Endothelial cell of umbilical vein (primary cell): ENCODE measurements around the gene RCVRN. TPM values are rescaled to one million over a fixed set of nuclear protein-coding genes. Genes with fewer than 3 reads are reported as not detected.

Source experiments
- BruUV-seq: library from RNA; stranded (reverse); fragments of 400-500 nt; replicated peaks from 2 replicates; lab custom pipeline; 2021; lab: Mats Ljungman, UMichigan
- CTCF ChIA-PET: fragments of 300-600, 350-600 bp; sonication (Branson Sonifier 250); formaldehyde crosslinking; loops from one replicate; lab custom pipeline; 2021; ENCODE audit warnings: antibody characterized with exemption, inconsistent platforms; lab: Charles Lee
- POLR2A ChIA-PET: fragments of 300-600, 350-600 bp; sonication (Branson Sonifier 250); formaldehyde crosslinking; loops from one replicate; lab custom pipeline; 2021; ENCODE audit warnings: antibody characterized with exemption, inconsistent platforms; lab: Charles Lee
- DNase-seq: peaks from one replicate; pipeline ENCODE4 v3.0.0-alpha.2; 2011; ENCODE audit warnings: low read depth, low spot score
- FAIRE-seq: peaks from 2 replicates; lab custom pipeline; 2011; peaks lifted over from hg19 to GRCh38; lab: Jason Lieb, UNC
- H2AFZ ChIP-seq: 2 replicates; pipeline ENCODE4 v1.6.0; 2012; ENCODE audit warnings: low read depth, low read length, control low read depth, inconsistent platforms
- H3K27ac ChIP-seq: 2 replicates; pipeline ENCODE4 v1.5.1; 2011; ENCODE audit warnings: low read depth, mild to moderate bottlenecking, control low read depth, low read length, moderate library complexity; ENCODE audit not compliant: insufficient read depth
- H3K27me3 ChIP-seq, 2 experiments: 2 replicates each; pipeline versions ENCODE4 v1.6.0 to v1.6.1; 2011; ENCODE audit warnings: low read length in 2 of 2, mixed read lengths in 1 of 2; ENCODE audit not compliant: control insufficient read depth in 2 of 2, insufficient read depth in 2 of 2
- H3K36me3 ChIP-seq, 2 experiments: 2 replicates in 1 of 2; 3 replicates in 1 of 2; pipeline ENCODE4 v1.5.1; 2011; ENCODE audit warnings: low read length in 2 of 2, mild to moderate bottlenecking in 1 of 2, moderate library complexity in 1 of 2; ENCODE audit not compliant: control insufficient read depth in 2 of 2, insufficient read depth in 2 of 2; ENCODE audit errors: extremely low read depth in 1 of 2
- H3K4me1 ChIP-seq: 3 replicates; pipeline ENCODE4 v1.5.1; 2011; ENCODE audit warnings: mild to moderate bottlenecking, low read length; ENCODE audit not compliant: control insufficient read depth, insufficient read depth; ENCODE audit errors: extremely low read depth
- H3K4me2 ChIP-seq: 2 replicates; pipeline ENCODE4 v1.6.1; 2011; ENCODE audit warnings: low read length, control low read depth, mixed read lengths; ENCODE audit not compliant: insufficient read depth
- H3K4me3 ChIP-seq, 3 experiments: fragments of 200-600 bp in 1 of 3; sonication (generic), shearing (Covaris generic) in 1 of 3; replicated peaks in 1 of 3; 2 replicates each; pipeline ENCODE4 v1.5.1; 2011 to 2016; ENCODE audit warnings: control low read depth in 3 of 3, low read length in 3 of 3, mild to moderate bottlenecking in 2 of 3, inconsistent platforms in 1 of 3, low read depth in 1 of 3, moderate library complexity in 1 of 3; ENCODE audit not compliant: insufficient read depth in 1 of 3
- H3K79me2 ChIP-seq: 2 replicates; pipeline ENCODE4 v1.6.0; 2012; ENCODE audit warnings: low read length, inconsistent platforms; ENCODE audit not compliant: control insufficient read depth, insufficient read depth
- H3K9ac ChIP-seq: replicated peaks from 2 replicates; pipeline ENCODE3; 2011; ENCODE audit warnings: low read length, control low read depth; ENCODE audit not compliant: insufficient read depth; ENCODE audit errors: extremely low read depth
- H3K9me1 ChIP-seq: replicated peaks from 3 replicates; pipeline ENCODE4 v1.6.0; 2011; ENCODE audit warnings: mild to moderate bottlenecking, low read length; ENCODE audit not compliant: control insufficient read depth, insufficient read depth; ENCODE audit errors: extremely low read depth
- H3K9me3 ChIP-seq: replicated peaks from 2 replicates; pipeline ENCODE4 v1.5.1; 2012; ENCODE audit warnings: low read length, inconsistent platforms; ENCODE audit not compliant: control insufficient read depth, insufficient read depth
- H4K20me1 ChIP-seq: replicated peaks from 2 replicates; pipeline ENCODE3; 2011; ENCODE audit warnings: mild to moderate bottlenecking, low read length; ENCODE audit not compliant: control insufficient read depth, insufficient read depth; ENCODE audit errors: extremely low read depth
- CTCF ChIP-seq, 2 donors: IDR thresholded peaks; 1 replicate in 1 of 2; 2 replicates in 1 of 2; pipeline ENCODE4 v1.5.1; 2011; ENCODE audit warnings: low read length in 2 of 2, mild to moderate bottlenecking in 2 of 2, moderate library complexity in 2 of 2, control low read depth in 1 of 2, inconsistent platforms in 1 of 2, low read depth in 1 of 2; ENCODE audit not compliant: insufficient read depth in 1 of 2; ENCODE audit errors: extremely low read depth in 1 of 2
- EZH2 ChIP-seq: IDR thresholded peaks from 2 replicates; pipeline ENCODE4 v1.6.1; 2012; ENCODE audit warnings: borderline replicate concordance, low read depth, mild to moderate bottlenecking, moderate library complexity, low read length, inconsistent platforms; ENCODE audit not compliant: severe bottlenecking
- FOS ChIP-seq: IDR thresholded peaks from 2 replicates; pipeline ENCODE4 v1.6.1; 2011; ENCODE audit warnings: mild to moderate bottlenecking, low read length, moderate library complexity, borderline replicate concordance; ENCODE audit not compliant: insufficient read depth
- GATA2 ChIP-seq: IDR thresholded peaks from 2 replicates; pipeline ENCODE4 v1.7.0; 2011; ENCODE audit warnings: low read depth, mild to moderate bottlenecking, moderate library complexity, mixed read lengths, low read length; ENCODE audit not compliant: insufficient read length, insufficient read depth
- JUN ChIP-seq: IDR thresholded peaks from 2 replicates; pipeline ENCODE4 v1.6.1; 2011; ENCODE audit warnings: borderline replicate concordance, low read depth; ENCODE audit not compliant: insufficient read length, insufficient read depth
- MAX ChIP-seq: IDR thresholded peaks from 2 replicates; pipeline ENCODE4 v1.6.1; 2011; ENCODE audit not compliant: insufficient read depth, insufficient read length
- MYC ChIP-seq: IDR thresholded peaks from one replicate; pipeline ENCODE4 v1.6.1; 2011; ENCODE audit warnings: mild to moderate bottlenecking, low read depth, low read length
- POLR2A ChIP-seq: IDR thresholded peaks from 2 replicates; pipeline ENCODE4 v1.6.1; 2012; ENCODE audit warnings: low read depth, mild to moderate bottlenecking, control low read depth, low read length
- POLR2AphosphoS5 ChIP-seq: IDR thresholded peaks from 2 replicates; pipeline ENCODE4 v1.6.1; 2012; ENCODE audit warnings: low read depth, mild to moderate bottlenecking, control low read depth, low read length, moderate library complexity; ENCODE audit not compliant: insufficient read depth
- dilution Hi-C: fragments of 300-500 bp; cut with MboI; formaldehyde crosslinking; loops from one replicate; pipeline ENCODE4 v1.15.0; 2019; ENCODE audit warnings: low sequenced_read_pairs; ENCODE audit not compliant: extremely low pct_ligation_motif_present
- intact Hi-C: fragments of 100-400 bp; cut with micrococcal nuclease; formaldehyde crosslinking; loops from one replicate; pipeline ENCODE4 v1.10.0; 2022
- polyA plus RNA-seq, 4 experiments: library from polyadenylated mRNA; depleted of rRNA in 3 of 4; stranded (reverse) in 3 of 4; unstranded in 1 of 4; fragments of >200 nt; gene quantifications; 2 replicates each; pipeline versions ENCODE4 v1.2.1 to v1.2.3, GENCODE V29; 2011 to 2012; ENCODE audit warnings: missing spikeins in 1 of 4
- total RNA-seq: library from RNA; stranded (reverse); gene quantifications from 2 replicates; pipeline ENCODE4 v1.2.3, GENCODE V29; 2021

Gene RCVRN
- total and polyA plus RNA-seq, 2 donors (not counting 3 experiments of a cell fraction or from before 2014, with no cell fraction given): not detected

- POLR2A ChIA-PET: no interaction called here
- BruUV-seq: no TSS peak
- H3K9me3 ChIP-seq: peaks cover 5% of the 10 kb centered on the region
- H3K4me1 ChIP-seq: no peaks in the 10 kb centered on the region
- intact Hi-C loops (no loop called here), dilution Hi-C loops (no loop called here)
- CTCF ChIA-PET: interaction anchor here (0.6 kb wide), 1 partner anchor 104 kb away, joined by 4 read pairs; no protein-coding TSS in a partner anchor
- FAIRE-seq (no peak), DNase-seq (no peak)
- H2AFZ ChIP-seq: no peak overlapping the region
- H3K79me2 ChIP-seq: no peaks in the 10 kb centered on the region
- no peak for TF ChIP-seq EZH2
- no peak for TF ChIP-seq MYC
- TF ChIP-seq FOS: no peak
- TF ChIP-seq POLR2AphosphoS5: no peak
- no peaks in the 10 kb centered on the region for H3K9me1 ChIP-seq
- H3K4me2 ChIP-seq: no peak overlapping the region
- no peak overlapping the region for H3K27ac ChIP-seq
- no peaks in the 10 kb centered on the region for H3K36me3 ChIP-seq
- no peak overlapping the region for H3K4me3 ChIP-seq
- H3K9ac ChIP-seq: no peak overlapping the region
- H3K27me3 ChIP-seq: no peaks in the 10 kb centered on the region
- H4K20me1 ChIP-seq: no peaks in the 10 kb centered on the region
These were observed 39.6 kb upstream of the RCVRN start for GRCh38 chr17:9944704-9945103.

- H3K27me3 ChIP-seq: no peaks in the 10 kb centered on the region
- H3K36me3 ChIP-seq: no peaks in the 10 kb centered on the region
- TF ChIP-seq MYC: no peak
- no peak for TF ChIP-seq CTCF (IDR thresholded peaks at IDR 0.05; ENCODE audit: extremely low read depth in 1 of 2, insufficient read depth in 1 of 2, low read depth in 1 of 2, low read length in 2 of 2)
- no peak for TF ChIP-seq POLR2A
- TF ChIP-seq EZH2: no peak
- TF ChIP-seq GATA2: no peak
- TF ChIP-seq JUN: no peak
- no peak for TF ChIP-seq MAX
- no peak for TF ChIP-seq POLR2AphosphoS5
- TF ChIP-seq FOS: no peak
- CTCF ChIA-PET: no interaction called here
- dilution Hi-C loops: no loop called here
- no peaks in the 10 kb centered on the region for H3K9me1 ChIP-seq
- DNase-seq: no peak
- H3K27ac ChIP-seq: no peak overlapping the region
- peaks cover 5% of the 10 kb centered on the region for H3K9me3 ChIP-seq
- no peak for FAIRE-seq
- H2AFZ ChIP-seq: no peak overlapping the region
- no peak overlapping the region for H3K4me2 ChIP-seq
- no peaks in the 10 kb centered on the region for H3K79me2 ChIP-seq
- H3K9ac ChIP-seq: no peak overlapping the region
- H3K4me1 ChIP-seq: no peaks in the 10 kb centered on the region
- no TSS peak for BruUV-seq
- no peaks in the 10 kb centered on the region for H4K20me1 ChIP-seq
- POLR2A ChIA-PET: no interaction called here
- no peak overlapping the region for H3K4me3 ChIP-seq
- intact Hi-C loops: no loop called here
These were observed 38.3 kb upstream of the RCVRN start for GRCh38 chr17:9943343-9943742.
